KOPT-K1 (cell line): ENCODE results near the gene HNRNPUL1.

Experiments used
- H3K27ac ChIP-seq: fragments of 200-600 bp; sonication (generic); 2 replicates; pipeline ENCODE4 v1.5.1; 2016; ENCODE audit warnings: antibody characterized with exemption, mild to moderate bottlenecking, low read depth, low read length; ENCODE audit not compliant: poor library complexity, severe bottlenecking
- H3K36me3 ChIP-seq: fragments of 200-600 bp; sonication (generic); 2 replicates; pipeline ENCODE4 v1.5.1; 2017; ENCODE audit warnings: antibody characterized with exemption, mild to moderate bottlenecking, low read length, moderate library complexity; ENCODE audit not compliant: insufficient read depth
- H3K9me3 ChIP-seq: fragments of 200-600 bp; sonication (generic); 2 replicates; pipeline ENCODE4 v1.5.1; 2017; ENCODE audit warnings: antibody characterized with exemption, low read length, mild to moderate bottlenecking; ENCODE audit not compliant: insufficient read depth, poor library complexity, severe bottlenecking

The HNRNPUL1 gene

DNA sequence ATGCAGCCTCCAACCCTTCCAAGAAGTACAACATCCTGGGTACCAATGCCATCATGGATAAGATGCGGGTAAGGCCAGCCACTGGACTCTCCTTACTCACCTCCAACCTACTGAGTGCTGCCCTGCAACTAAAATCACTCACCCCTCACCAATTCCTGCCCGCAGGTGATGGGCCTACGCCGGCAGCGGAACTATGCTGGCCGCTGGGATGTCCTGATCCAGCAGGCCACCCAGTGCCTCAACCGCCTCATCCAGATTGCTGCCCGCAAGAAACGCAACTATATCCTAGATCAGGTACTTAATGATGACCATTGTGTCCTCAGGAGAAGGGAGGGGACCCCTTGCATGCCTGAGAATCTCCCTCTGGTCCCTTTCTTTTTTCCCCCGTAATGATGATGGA, 30.2 kb downstream of the HNRNPUL1 start:
- H3K36me3 ChIP-seq, result peaks cover 100% of the 10 kb centered on the region
- no peaks in the 10 kb centered on the region for H3K9me3 ChIP-seq

DNA sequence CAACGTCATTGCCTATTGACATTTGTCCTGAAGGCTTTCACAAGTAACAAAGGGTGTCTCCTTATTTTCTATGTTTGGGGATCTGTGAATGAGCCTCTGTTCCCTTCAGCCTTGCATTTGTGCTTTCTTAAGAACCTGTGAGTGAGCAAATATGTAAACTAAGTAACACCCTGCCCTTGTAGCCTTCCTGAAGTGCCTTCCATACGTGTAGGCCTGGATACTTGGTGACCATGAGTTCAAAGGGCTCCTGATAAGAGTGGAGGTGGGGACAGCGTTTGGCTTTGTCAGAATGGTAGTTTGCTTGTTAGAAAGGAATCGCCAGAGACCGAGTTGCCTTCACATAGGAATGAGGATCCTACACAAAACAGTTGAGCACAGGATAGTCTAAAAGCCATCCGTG, 31.3 kb downstream of the HNRNPUL1 start:
- H3K36me3 ChIP-seq, result peaks cover 100% of the 10 kb centered on the region
- H3K27ac ChIP-seq, result no peak overlapping the region
- no peaks in the 10 kb centered on the region for H3K9me3 ChIP-seq

More for the DNA sequence above, 30.2 kb downstream of the HNRNPUL1 start:
- no peak overlapping the region for H3K27ac ChIP-seq

DNA sequence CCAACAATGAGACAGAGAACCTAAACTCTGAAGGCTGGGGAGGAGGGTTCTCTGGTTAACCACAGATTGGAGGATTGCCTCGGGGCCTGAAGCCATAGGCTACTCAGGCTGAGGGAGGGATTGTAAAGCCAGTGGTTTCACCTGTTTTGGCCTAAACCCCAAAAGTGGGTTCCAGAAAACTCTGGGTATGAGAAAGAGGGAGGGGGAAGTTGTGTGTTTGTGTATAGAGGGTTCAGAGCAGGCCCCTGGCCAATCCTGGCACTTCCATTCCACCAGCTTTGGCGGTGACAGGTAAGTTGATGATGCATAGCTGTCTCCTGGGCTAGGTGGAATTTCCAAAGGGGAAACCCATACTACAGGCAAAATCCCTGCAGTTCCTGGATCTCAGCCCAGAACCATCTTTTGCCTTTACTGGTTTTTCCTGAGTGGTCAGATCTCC, 32.3 kb downstream of the HNRNPUL1 start:
- no peaks in the 10 kb centered on the region for H3K9me3 ChIP-seq
- peaks cover 100% of the 10 kb centered on the region for H3K36me3 ChIP-seq
- H3K27ac ChIP-seq, result no peak overlapping the region

DNA sequence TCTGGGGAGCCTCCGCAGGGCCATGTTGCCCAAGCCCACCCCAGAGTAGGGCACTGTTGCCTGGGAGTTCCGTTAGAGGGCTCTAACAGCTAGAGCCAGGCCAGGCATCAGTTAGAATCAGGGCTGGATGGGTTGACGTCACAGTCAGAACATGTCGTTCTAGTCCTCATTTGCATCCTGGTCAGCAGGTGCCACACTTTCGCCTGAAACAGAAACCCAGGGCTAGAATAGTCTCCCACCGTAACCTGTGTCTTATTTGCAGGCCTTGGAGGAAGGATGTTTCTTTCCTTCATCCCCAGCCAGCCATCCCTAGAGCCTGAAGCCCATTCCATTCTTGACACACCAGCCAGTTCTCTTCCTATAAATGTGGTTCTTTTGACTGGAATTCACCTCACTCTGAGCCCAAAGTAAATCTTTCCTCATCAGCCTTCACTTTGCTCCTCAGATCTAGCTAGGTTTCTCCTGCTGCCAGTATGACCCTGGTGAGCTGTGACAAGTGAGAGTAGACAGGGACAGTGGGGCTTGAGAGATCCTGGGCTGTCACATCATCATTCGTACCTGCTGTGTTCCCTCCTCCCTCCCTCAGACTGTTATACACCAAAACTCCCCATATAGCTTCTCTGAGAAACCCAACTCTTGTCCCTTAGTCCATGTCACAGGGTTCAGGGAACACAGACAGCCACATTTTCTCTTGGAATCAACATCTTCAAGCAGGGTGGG, 33.6 kb downstream of the HNRNPUL1 start:
- no peaks in the 10 kb centered on the region for H3K9me3 ChIP-seq
- H3K36me3 ChIP-seq, result peaks cover 97% of the 10 kb centered on the region
- no peak overlapping the region for H3K27ac ChIP-seq

DNA sequence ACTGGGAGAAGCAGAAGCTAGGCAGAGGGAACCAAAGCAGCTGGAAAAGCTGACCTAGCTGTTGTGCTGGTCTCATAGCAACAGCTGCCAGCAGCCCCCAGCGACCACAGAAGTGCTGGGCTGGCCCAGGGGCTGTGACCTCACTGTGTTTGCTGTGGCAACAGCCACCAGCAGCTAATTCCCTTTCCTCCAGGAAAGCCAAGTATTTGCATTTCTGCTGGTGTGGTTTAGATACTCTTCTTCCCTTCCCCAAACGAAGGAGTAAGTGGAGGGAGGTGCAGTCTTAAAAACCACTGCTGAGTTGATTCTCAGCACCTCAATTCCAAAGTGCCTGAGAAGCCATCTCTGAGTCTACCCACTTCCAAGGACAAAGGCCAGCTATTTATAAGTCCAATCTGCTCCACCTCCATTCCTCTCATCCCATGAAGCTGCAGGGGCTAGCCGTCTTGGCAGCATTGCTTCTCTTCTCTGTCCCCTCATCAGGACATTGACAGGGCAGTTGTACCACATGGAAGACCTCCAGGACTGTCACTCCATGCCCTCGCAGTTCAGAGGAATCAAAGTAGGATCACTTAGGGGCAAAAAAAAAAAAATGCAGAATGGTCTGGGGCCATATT, 34.3 kb downstream of the HNRNPUL1 start:
- Histone ChIP-seq H3K36me3 (peaks cover 97% of the 10 kb centered on the region), H3K27ac (no peak overlapping the region)

DNA sequence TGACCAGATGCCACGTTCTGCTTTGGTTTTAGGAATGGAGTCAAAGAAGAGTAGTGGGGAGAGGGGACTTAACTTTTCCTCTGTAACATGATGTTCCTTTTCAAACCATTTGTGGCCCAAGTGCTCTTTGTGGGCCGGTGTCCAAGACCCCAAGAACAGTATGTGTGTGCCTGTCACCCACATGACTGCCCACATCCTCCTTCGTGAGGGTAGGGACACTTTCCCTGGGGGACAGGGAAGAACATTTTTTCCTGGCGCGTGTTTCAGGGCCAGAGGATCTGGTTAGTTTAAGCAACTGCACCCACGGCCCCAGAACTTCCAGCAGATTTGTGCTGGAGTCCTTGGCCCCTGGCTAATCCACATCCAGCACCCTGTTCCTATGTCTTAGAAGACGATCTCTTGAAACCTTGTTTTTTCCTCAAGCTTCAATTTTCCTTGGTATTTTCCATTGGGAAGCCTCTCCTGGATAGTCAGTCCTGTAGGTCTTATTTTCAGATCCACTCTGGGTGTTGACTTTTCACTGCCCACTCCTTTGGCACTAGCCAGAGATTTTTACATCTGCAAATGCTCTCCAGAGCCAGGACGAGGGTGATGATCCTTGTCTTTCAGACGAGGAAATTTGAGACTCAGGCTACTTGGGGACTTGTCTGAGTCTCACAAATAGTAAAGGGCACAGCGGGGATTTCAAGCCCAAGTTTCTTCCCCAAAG, 35.0 kb downstream of the HNRNPUL1 start:
- H3K9me3 ChIP-seq, result no peaks in the 10 kb centered on the region
- H3K36me3 ChIP-seq, result peaks cover 97% of the 10 kb centered on the region
- no peak overlapping the region for H3K27ac ChIP-seq

More for the DNA sequence above, 34.3 kb downstream of the HNRNPUL1 start:
- no peaks in the 10 kb centered on the region for H3K9me3 ChIP-seq

DNA sequence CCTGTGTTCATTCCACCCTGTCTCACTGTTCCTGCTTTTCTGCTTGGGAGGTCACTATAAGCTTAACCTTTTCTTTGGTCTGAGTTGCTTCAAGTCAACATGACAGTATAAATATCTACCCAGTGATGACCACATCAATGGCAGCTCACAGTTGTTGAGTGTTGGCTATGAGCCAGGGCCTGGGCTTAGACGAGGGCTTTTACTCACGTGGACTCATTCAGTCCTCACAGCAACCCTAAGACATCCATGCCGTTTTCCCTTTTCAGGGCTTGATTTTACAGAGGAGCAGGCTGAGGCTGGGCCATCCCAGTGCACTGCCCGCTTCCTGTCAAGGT, 35.5 kb downstream of the HNRNPUL1 start:
- Histone ChIP-seq H3K27ac (peak overlapping the region; percentile 8), H3K36me3 (peaks cover 97% of the 10 kb centered on the region)

DNA sequence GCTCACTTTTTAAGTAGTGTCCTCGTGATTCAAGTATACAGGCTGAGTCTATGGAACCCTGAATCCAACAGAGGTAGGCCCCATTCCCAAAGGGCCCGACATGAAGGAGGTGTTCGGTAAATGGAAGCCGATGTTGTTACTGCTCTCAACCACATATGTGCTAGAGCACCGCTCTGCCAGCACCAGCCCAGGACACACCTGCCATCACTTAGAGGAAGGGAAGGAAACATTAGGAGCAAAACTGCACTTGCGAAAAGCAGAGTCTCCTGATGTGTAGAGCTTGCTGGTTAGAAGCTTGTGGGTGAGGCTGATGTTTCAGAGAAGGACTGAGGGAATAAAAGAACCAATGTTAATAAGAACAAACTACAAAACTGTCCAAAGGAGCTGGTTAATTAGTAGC, 36.4 kb downstream of the HNRNPUL1 start:
- H3K27ac ChIP-seq, result no peak overlapping the region

More for the DNA sequence above, 35.5 kb downstream of the HNRNPUL1 start:
- no peaks in the 10 kb centered on the region for H3K9me3 ChIP-seq

DNA sequence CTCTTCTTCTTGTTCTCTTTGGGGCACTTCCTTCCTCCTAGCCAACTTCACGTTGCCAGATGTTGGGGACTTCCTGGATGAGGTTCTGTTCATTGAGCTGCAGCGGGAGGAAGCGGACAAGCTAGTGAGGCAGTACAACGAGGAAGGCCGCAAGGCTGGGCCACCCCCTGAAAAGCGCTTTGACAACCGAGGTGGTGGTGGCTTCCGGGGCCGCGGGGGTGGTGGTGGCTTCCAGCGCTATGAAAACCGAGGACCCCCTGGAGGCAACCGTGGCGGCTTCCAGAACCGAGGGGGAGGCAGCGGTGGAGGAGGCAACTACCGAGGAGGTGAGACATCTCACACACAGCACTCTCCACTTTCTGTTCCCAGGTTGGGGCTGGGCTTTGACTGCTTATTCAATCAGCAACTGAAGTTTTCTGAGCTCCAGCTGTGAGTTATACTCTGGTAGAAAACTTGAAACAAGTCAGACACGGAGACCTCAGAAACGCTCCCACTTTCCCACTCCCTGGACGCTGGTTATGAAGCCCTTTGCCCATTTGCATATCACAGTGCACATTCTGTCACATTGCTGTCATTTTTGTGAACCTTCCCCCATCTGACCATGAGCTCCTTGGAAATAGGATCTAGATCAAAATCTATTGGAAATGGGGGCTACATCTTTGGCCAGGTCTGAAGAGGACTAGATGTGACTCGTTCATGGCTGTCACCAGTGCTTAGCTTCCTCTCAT, 38.6 kb downstream of the HNRNPUL1 start:
- no peaks in the 10 kb centered on the region for H3K9me3 ChIP-seq
- peaks cover 90% of the 10 kb centered on the region for H3K36me3 ChIP-seq
- H3K27ac ChIP-seq, result peak overlapping the region; percentile 44

More for the DNA sequence above, 36.4 kb downstream of the HNRNPUL1 start:
- no peaks in the 10 kb centered on the region for H3K9me3 ChIP-seq
- peaks cover 97% of the 10 kb centered on the region for H3K36me3 ChIP-seq

DNA sequence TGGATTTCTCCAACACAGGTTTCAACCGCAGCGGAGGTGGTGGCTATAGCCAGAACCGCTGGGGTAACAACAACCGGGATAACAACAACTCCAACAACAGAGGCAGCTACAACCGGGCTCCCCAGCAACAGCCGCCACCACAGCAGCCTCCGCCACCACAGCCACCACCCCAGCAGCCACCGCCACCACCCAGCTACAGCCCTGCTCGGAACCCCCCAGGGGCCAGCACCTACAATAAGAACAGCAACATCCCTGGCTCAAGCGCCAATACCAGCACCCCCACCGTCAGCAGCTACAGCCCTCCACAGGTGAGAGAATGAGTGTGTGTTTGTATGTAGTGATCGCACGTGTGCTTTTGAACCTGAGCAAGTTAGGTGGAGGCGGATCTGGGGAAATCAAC, 39.8 kb downstream of the HNRNPUL1 start:
- H3K9me3 ChIP-seq, result no peaks in the 10 kb centered on the region
- peaks cover 84% of the 10 kb centered on the region for H3K36me3 ChIP-seq
- no peak overlapping the region for H3K27ac ChIP-seq

DNA sequence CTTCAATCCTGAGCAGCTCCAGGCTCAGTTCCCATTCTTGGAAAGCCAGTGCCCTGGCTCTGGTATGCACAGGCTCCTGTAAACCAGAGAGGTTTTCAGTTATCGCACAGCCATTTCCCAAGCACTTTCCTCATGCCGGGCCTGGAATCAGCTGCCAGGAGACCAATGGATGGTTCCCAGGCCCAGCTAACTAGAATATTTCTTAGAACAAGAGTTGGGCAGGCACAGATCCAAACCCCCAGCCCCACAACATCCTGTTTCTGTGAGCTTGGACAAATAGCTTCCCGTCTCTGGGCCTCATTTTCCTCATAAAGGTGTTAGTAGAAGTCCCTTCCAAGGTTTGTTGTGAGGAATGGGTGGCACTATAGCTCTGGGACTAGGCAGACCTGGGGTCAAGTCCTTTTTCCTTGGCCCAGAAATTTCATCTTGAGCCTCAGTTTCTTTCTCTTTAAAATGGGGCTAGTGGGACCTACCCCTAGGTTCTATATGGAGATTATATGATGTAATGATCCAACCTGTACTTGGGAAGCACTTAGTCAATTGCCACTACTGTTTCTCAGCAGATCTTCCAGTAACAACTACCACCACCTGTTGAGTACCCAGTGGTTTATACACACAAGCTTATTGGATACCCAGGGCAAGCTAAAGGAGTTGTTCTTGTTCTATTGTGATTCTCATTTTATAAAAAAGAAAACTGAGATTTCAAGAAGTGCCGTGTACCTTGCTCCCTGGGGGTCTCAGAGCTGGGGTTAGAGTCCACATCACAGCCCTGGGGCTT, 40.7 kb downstream of the HNRNPUL1 start:
- peak overlapping the region; percentile 98 for H3K27ac ChIP-seq
- no peaks in the 10 kb centered on the region for H3K9me3 ChIP-seq
- peaks cover 74% of the 10 kb centered on the region for H3K36me3 ChIP-seq

DNA sequence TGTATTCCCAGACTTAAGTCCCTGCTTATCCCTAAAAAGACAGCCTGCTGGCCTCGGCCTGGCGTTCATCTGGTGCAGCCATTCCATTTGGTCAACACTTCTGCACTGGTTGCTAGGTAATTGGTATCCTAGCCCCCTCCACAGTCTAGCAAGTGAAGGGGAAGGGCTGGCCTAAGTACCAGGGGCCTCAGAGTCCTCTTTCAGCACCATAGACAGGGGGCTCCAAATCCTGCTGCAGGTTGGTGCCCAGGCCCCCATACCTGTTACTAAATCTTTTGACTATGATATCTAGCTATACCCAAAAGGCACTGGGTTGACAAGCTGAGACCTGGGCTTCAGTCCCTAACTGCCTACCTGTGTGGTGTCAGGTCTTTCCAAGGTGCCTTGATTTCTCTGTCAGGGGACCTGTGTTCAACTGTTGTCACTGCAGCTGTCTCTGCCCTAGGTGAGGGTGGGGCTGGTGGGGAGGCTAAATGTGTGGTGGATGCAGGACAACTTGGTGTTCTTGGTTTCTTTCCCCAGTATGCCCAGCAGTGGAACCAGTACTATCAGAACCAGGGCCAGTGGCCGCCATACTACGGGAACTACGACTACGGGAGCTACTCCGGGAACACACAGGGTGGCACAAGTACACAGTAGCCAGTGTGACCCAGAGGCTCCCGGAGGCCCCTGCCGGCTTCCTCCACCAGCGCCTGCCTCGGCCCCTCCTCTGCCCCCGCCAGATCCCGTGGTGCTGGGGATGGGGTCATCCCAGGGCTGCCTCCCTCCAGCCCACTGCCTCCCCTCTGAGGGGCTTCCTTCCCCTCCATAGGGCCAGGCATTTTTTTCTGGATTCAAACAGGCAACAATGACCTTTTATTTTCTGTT, 42.0 kb downstream of the HNRNPUL1 start:
- Histone ChIP-seq H3K9me3 (no peaks in the 10 kb centered on the region), H3K36me3 (peaks cover 62% of the 10 kb centered on the region), H3K27ac (peak overlapping the region; percentile 98)

DNA sequence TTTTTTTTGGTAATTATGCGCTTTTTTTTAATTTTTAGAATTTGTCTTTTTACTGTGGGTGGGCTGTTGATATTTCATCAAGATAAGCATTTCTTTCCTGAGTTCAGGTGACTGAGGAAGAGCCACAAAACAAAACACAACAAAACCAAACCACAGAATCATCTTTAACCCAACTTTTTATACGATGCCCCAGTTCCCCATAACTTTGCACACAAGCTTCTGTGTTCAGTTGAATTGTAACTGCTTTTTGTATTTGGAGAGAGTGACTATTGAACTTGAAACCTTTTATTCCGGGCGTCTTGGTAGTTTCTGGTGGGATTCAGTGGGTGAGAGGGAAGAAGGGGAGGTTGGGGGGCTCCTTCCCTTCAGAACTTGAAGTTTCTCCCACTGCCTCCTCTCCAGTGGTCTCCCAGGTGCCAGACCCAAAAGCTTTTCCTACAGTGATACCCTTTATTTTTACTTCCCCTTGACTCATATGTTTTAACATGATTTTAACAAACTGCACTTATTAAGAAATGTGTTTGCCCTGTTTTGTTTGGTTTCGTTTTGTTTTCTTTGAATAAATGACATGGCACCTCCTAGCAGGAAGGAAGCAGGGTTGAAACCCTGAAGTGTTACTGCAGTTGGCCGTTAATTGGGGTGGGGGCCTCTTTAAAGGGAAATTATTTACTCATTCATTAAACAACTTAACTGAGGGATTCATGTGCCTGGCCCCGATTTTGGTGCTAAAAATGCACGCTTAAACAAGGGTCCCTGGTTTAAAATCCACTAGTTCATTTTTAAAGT, 43.1 kb downstream of the HNRNPUL1 start:
- peak overlapping the region; percentile 98 for H3K27ac ChIP-seq
- H3K36me3 ChIP-seq, result peaks cover 57% of the 10 kb centered on the region
- no peaks in the 10 kb centered on the region for H3K9me3 ChIP-seq
